HFF-Myc (cell line): ENCODE data around the gene THRA.

Source experiments
- DNase-seq: peaks from one replicate; pipeline ENCODE4 v3.0.0-alpha.2; 2011; ENCODE audit warnings: low read depth; ENCODE audit errors: extremely low read depth
- H3K4me3 ChIP-seq: replicated peaks from 2 replicates; pipeline ENCODE4 v1.5.1; 2011; ENCODE audit warnings: low read depth, mild to moderate bottlenecking, control low read depth, low read length
- CTCF ChIP-seq: IDR thresholded peaks from 2 replicates; pipeline ENCODE4 v1.5.1; 2012; ENCODE audit warnings: mild to moderate bottlenecking, low read depth, low read length, control low read depth; ENCODE audit errors: missing control alignments

Gene THRA

GRCh38 chr17:40087049-40087794 lies 24.5 kb downstream of the THRA start:
- no peak for TF ChIP-seq CTCF
- H3K4me3 ChIP-seq = no peak overlapping the region
- DNase-seq = no peak

- no peak overlapping the region for H3K4me3 ChIP-seq
- no peak for DNase-seq
- TF ChIP-seq CTCF = no peak
These were observed 25.3 kb downstream of the THRA start for GRCh38 chr17:40087903-40088718.

GRCh38 chr17:40089077-40089895 lies 26.5 kb downstream of the THRA start:
- no peak for DNase-seq
- H3K4me3 ChIP-seq = no peak overlapping the region
- TF ChIP-seq CTCF = no peak

GRCh38 chr17:40090237-40091119 lies 27.7 kb downstream of the THRA start:
- TF ChIP-seq CTCF = no peak
- H3K4me3 ChIP-seq = no peak overlapping the region
- no peak for DNase-seq

- DNase-seq = no peak
- TF ChIP-seq CTCF = no peak
- H3K4me3 ChIP-seq = no peak overlapping the region
These were observed 29.1 kb downstream of the THRA start for GRCh38 chr17:40091691-40092397.
